GM18861 (cell line): ENCODE results near the gene PLCG1.
A peak's percentile ranks its signal among the peaks of the same experiment; 100 is the strongest.
"Not testable (repeated sequence)": the region's sequence is repeated elsewhere in the genome, so short reads cannot be mapped to it uniquely, and the experiment has no call there.

Experiments used
- ATAC-seq: cut with Tn5 transposase; IDR thresholded peaks from one replicate; pipeline ENCODE4 v1.9.1; 2021; ENCODE audit not compliant: unreplicated experiment

PLCG1 gene

DNA sequence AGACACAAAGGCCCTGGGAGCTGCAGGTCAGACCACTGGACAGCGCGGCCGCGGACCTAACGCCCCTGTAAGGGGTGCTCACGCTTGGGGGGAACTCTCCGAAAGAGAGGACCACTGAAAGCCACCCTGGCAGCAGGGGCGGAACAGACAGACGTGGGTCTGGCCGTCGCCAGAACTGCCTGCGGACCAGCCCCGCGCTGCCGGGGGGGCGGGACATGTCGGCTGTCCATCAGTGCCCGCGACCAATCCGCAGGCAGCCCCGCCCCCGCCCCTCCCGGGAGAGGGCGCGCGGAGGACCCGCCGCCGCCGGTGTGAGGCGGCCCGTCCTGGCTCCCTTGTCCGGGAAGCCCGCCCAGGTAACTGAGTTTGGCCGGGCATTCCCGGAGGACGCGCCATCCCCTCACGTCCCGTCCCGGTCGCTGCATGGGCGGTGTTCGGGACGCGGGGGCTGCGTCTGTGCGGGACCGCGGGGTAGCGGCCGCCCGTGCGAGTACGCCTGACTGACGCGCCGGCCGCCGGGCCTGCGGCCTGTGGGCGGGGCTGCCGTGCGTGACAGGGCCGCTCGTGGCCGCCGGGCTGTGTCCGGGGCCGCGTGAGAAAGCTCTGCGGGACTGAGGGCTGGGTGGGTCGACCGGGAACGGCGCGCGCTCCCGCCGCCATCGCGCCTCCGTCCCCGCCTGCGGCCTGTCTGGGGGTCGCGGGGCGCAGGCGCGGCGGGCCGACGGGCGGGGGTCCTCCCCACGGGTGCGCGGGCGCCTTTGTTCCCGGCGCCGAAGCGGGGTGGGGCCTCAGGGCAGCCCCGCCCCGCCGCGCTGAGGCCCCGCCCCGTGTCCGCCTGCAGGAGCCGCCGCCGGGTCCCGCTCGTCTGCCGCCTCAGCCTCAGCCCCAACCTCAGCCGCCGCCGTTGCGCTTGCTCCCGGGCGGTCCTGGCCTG, at the start of gene PLCG1:
Gene PLCG1 (plus strand): TSS at position 864 of the 934 bp plus-strand sequence. CDS start 99 bp downstream, outside the sequence.
- ATAC-seq: peak; percentile 30

DNA sequence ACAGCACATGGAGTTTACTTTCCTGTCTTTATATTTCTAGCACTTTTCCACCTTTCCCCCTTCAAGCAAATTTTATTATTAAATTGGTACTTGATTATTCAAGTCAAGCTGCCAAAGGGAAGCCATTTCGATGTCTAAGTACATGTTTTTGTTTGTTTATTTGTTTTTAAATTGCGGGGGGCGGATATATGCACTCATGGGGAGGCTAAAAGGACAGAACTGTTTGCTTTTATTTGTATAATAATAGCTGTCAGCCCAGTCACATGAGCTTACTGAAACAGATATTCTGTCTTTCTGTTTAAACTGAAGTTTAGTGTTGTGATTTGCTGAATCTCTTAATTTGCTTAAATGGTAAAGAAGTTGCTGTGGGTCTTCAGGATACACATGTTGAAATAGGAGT, 49.6 kb upstream of the PLCG1 start:
- no peak for ATAC-seq

DNA sequence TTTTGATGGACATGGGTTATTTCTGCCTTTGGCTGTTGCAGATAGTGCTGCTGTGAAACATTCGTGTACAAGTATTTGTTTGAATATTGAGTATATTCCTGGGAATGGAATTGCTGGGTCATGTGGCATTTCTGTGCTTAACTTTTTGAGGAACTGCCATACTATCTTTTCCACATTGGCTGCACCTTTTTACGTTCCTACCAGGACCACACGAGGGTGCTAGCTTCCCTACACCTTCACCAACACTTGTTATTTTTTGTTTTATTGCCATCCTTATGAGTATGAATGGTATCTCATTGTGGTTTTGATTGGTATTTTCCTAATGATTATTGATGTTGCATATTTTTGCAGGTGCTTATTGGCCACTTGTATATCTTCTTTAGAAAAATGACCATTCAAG, 47.8 kb upstream of the PLCG1 start:
- no peak for ATAC-seq

DNA sequence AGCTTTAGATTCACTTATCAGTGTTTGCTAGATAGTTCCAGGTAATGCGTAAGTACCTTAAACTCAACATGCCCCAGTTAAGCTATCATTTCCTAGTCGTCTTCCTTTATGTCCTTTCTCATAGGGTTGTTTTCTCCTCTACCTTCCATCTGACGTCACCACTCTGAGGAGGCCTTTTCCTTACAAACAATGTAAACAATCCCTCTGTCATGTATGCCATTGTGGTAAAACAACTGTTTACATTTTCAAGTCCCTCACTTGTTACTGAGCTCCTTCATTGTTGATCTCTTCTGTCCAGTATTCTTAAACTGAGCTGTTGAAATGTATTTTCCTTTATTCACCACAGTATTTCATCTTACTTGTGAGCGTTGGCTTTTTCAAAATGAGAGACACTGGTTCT, 45.4 kb upstream of the PLCG1 start:
- ATAC-seq: no peak

DNA sequence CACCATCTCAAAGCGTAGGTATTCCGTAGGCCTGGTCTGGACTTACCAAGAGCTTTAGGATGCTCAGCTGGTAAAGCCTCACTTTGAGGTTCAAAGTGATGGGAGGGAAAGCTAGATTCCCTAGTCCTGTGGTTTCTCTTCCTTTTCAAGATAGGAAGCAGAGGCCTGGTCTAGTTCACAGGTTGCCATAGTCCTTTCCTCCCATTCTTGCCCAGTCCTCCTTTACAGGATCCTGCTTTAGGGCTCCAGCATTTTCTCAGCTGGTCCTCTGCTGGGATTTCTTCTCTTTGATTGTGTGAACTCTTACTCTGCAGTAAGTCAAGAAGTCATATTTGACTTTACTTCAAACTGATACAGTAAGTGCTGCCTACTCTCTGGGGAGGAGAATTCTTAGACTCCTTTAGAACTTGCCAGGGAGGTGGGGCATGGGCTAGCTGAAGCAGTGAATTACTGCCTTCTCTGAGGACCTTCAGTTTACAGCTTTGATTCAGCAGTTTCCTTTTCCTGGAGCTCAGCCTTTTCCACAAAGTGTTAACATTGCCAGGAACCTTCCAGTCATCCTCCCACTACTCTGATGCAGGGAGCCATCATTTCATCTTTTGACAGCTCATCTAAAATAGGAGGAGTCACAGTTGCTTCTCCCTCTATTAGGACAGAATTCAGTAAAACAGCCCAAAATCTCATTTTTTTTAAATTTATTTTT, 42.8 kb upstream of the PLCG1 start:
- ATAC-seq: no peak

DNA sequence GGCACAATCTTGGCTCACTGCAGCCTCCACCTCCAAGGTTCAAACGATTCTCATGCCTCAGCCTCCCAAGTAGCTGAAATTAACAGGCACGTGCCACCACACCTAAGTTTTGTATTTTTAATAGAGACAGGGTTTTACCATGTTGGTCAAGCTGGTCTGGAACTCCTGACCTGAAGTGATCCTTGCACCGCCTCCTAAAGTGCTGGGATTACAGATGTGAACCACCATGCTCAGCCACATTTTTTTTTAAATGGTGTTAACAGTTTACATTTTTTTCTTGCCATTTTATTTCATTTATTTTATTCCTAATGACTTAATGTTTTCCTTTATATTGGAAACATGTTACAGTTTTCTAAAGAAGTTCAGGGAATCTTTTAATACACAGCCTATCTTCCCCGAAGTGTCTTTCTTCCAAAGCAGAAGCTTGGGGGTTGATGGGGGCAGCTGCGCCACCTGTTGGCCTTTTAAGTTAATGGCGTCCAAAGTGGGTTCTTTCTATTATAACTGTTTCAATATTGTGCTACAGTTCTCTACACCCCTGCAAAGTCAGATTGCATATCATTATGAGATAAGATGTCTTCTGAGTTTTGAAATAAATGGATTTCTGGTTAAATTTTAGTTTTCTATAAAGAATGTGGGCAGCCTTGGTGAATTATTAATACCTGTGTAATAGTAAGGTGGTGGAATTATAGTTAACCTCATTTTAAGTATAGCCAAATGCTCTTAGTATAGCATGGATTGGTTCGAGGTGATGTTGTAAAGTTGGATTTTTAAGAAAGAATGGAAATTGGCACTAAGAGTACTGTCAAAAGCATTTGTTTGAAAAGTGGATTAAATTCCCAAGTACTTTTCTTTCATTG, 42.0 kb upstream of the PLCG1 start:
- no peak for ATAC-seq

DNA sequence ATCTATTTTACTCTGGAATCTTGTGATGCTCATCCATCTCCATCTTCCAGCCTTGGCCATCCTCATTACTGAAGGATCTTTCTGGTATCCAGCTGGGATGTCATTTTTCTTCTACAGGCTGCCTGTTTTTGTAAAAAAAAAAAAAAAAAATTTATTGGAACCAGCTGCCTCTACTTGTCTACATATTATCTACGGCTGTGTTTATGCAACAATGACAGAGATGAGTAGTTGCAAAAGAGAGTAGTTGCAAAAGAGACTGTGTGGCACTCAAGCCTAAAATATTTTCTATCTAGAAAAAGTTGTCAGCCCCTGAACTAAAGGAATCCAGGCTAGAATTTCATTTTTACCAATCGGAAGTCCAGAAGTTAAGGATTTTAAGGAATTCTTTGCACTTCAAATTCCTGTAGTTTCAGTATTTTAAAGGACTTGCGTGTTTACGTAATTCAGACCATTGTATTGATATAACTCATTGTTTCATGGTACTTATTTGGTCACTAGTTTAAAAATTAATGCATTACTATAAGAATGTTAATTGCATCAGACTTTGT, 38.6 kb upstream of the PLCG1 start:
- no peak for ATAC-seq

DNA sequence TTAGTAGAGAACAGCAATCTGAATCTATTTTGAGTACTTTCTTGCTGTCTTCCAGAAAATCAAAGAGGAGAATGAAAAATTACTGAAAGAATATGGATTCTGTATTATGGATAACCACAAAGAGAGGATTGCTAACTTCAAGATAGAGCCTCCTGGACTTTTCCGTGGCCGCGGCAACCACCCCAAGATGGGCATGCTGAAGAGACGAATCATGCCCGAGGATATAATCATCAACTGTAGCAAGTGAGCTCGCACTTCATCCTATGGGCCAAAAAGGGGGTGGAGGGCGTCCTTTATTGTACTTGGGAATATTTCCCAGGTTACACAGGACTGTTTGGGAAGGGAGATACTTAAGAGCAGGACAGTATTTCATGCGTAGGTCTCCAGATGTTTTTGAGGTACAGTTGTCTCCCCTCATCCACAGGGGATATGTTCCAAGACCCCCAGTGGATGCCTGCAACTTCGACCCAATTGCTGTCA, 37.3 kb upstream of the PLCG1 start:
- ATAC-seq: no peak

DNA sequence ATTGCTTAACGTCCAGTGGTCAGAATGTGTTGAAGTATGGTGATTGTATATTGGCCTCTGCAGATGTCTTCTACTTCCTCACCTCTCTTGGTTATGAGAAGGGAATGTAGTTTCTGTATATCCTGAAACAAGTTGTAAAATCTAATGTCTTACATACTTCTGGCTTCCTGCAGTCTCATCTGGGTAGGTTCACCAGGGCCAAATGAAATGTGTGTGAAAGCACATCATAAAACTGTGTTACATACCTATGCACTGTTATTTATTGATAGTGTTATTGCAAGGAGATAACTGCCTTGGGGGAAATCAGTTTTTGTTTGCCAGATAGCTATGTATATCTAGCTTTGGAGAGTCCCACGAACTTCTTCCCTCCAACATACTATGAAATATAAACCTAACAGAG, 35.7 kb upstream of the PLCG1 start:
- no peak for ATAC-seq

DNA sequence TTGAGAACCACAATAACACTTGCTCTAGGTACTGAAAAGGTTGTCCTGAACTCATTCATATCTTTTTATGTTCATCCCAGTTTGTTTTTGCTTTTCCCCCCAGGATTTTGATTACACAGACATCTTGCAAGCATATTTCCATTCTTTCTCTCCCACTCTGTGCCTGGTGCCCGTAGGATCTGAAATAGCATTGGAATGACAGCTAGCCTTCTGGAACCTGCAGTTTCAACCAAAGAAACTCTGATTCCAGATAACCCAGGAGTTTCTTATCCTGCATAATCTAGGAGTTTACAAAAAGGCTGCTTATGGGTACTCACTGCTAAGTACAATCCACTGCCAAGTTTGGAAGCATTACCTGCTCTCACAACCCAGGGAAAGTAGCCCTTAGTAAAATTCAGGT, 28.8 kb upstream of the PLCG1 start:
- no peak for ATAC-seq

DNA sequence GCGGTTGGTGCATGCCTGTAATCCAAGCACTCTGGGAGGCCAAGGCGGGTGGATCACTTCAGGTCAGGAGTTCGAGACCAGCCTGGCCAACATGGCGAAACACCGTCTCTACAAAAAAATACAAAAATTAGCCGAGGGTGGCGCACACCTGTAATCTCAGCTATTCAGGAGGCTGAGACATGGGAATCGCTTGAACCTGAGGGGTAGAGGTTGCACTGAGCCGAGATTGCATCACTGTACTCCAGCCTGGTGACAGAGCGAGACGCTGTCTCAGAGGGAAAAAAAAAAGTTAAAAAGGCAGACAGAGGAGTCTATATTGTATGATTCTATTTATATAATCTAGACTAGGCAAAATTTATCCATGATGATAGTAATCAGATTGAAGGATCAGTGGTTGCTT, 27.3 kb upstream of the PLCG1 start:
- ATAC-seq: no peak

DNA sequence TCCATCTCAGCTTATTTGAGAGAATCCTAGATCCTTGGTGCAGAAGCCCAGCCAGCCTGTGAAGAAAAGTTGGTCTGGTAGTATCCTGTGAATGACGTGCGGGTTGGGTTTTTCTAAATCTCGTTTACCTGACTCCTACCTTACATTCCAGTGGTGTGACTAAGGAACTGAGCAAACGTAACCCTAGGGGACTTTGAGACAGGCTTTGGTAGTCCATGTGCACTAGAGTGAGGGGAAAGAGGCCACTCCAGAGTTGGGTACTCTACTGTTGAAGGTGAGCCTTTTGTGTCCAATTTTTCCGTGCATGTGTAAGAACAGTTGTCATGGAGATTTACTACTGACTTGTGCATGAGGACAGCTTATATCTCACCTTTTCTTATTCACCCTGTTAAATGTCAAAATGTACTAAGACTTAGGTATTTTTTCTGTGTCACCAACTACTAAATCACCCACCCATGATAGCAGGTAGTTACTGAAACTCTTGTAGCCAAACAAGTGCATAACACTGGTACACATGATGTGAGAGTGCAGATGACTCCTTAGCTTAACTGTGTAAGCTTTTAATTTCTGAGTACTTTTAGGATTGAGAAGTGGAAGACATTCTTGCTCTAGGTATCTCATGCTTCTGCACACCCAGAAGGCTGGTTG, 26.3 kb upstream of the PLCG1 start:
- ATAC-seq: no peak

DNA sequence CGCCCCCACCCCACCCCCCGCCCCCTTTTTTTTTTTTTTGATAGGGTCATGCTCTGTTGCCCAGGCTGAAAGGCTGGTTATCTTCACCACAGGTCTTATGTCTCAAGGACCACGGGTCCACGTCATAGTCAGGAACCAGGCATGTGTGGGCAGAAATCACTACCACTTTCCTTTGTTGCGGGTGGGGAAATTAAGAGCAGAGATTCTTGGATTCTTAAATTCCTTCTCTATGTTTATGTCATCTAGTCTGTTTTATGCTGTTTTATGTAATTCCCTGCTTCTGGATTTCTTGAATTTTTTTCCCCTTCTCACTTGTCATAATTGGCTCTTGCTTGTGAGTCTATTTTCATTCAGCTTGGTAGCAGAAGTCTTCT, 25.8 kb upstream of the PLCG1 start:
- ATAC-seq: no peak

DNA sequence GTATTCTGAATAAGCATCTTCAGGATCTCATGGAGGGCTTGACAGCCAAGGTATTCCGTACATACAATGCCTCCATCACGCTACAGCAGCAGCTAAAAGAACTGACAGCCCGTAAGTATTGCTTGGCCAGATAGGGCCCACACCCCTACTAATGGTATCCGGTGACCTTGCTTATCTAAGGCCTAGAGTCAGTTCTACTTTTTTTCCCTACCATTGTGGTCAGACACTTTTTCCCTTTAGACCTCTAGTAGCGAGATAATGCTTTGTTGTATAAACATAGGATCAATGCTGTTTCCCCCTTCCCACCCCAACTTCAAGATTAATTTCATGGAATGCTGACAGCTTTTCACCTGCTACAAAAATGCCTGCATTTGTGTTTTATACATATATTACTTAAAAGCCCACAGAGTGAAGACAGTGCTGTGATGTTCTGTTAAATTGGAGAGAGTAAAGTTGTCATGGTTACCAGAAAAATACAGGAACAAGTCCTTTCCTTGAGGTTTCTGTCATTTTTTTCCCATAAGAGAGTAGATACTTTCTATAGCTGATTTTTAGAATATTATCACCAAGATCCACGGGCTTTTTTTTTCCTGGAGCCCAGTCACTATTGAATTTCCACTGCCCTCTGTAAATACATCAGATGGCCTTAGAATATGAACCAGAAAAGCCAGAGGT, 20.9 kb upstream of the PLCG1 start:
- ATAC-seq: no peak

DNA sequence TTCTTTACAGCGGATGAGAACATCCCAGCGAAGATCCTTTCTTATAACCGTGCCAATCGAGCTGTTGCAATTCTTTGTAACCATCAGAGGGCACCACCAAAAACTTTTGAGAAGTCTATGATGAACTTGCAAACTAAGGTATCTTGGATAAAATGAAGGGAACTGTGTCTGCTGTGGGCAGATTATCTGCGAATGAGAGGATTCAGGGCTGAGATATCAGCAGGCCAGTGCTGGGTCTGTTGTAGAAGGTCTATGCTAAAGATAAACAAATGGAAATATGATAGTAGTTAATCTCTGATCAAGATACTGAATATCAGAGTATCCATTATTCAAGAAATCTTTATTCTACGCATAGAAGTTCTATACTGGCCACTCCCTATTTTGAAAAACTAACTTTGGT, 19.2 kb upstream of the PLCG1 start:
- not testable (repeated sequence) for ATAC-seq

DNA sequence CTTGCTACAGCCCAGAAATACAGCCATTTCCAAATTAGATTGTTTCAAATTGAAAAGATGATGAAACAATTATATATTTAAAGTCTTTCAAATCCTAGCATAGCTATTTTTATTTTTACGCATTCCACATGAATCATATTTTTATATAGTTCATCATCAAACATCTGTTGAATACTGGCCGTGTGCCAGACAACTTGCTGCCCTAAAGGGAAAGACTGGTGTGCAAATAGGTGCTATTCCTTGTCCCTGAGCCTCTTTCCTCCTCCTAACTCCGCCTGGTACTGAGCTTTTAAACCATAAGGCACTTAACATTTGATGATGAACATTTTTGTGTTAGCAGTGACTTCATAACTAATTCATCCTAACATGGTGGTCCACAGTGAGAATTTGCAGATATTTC, 18.7 kb upstream of the PLCG1 start:
- no peak for ATAC-seq

DNA sequence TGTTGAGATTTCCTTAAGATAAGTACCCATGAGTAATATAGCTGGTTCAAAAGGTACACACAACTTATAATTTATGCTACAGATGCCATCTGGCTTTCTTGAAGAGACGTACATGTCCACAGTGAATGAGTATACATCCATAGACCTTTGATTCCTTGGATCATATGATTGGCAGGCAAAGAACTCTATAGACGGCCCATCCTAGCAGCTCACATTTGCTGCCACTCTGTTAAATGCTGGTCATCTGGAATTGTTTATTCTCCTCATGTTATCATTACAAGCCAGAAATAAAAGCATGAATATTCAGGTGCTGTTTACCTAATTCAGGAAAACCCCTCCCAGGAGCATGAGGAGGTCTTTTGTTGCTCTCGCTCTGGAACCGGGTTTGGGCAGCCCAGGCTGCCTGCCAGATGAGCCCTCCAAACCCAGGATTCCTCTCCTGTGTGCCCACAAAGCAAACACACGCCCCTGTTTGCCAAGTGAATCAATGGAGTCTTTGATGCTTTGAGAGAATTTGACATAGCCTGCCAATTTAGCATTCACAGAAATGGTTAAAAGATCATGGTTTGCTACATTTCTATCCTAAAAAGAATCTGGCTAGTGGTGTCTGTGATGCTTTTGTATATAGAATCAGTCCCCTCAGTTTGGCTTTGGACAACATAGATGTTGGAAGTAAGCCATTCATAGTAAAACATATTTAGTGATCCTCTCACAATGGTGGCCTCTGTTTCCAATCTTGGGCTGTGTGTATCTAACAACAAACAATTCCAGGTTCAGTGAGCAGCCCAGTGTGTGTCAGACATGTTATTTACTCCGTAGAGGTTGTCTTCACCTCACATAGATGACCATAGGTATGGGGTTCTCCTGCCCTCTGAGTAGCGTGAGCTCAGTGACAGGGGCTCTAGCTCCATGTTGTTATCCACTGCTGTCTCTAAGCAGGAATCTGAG, 17.5 kb upstream of the PLCG1 start:
- no peak for ATAC-seq

DNA sequence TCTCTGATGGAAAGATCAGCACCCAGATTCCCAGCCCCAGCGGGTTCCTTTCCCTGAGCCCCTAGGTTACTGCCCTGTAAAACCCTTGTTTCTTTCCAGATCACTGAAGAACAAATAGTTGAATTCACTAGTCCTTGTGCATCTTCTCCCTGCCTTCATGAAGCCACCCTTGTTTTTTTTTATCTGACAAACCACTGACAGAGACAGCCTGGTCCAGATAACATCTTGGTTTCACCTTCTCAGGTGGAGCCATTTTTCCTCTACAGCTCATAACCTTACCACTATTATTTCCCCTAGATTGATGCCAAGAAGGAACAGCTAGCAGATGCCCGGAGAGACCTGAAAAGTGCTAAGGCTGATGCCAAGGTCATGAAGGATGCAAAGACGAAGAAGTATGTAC, 15.9 kb upstream of the PLCG1 start:
- no peak for ATAC-seq

DNA sequence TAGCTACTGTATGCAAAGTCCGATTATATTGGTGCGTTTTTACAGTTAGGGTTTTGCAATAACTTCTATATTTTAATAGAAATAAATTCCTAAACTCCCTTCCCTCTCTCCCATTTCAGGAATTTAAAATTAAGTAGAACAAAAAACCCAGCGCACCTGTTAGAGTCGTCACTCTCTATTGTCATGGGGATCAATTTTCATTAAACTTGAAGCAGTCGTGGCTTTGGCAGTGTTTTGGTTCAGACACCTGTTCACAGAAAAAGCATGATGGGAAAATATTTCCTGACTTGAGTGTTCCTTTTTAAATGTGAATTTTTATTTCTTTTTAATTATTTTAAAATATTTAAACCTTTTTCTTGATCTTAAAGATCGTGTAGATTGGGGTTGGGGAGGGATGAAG, 13.7 kb upstream of the PLCG1 start:
- ATAC-seq: no peak
